Measurements from ENCODE around the gene MT1H.

GRCh38 chr16:56653218-56653617, 16.4 kb upstream of the MT1H start:
- TF ChIP-seq CTCF (IDR thresholded peaks at IDR 0.05) = no peak
- TF ChIP-seq POLR2A (IDR thresholded peaks at IDR 0.05) = no peak

Data from testis (tissue), 2 donors.